DMS 273 (cell line): ENCODE measurements around the gene NBPF20.
A peak's percentile ranks its signal among the peaks of the same experiment; 100 is the strongest.
"Not testable (repeated sequence)": the region's sequence is repeated elsewhere in the genome, so short reads cannot be mapped to it uniquely, and the experiment has no call there.

Experiments used
- DNase-seq: peaks from one replicate; lab custom pipeline; 2025; ENCODE audit not compliant: unreplicated experiment; lab: John Stamatoyannopoulos, UW

The NBPF20 gene

GRCh38 chr1:145429329-145429728, 3.9 kb upstream of the NBPF20 start:
- not testable (repeated sequence) for DNase-seq

DNA sequence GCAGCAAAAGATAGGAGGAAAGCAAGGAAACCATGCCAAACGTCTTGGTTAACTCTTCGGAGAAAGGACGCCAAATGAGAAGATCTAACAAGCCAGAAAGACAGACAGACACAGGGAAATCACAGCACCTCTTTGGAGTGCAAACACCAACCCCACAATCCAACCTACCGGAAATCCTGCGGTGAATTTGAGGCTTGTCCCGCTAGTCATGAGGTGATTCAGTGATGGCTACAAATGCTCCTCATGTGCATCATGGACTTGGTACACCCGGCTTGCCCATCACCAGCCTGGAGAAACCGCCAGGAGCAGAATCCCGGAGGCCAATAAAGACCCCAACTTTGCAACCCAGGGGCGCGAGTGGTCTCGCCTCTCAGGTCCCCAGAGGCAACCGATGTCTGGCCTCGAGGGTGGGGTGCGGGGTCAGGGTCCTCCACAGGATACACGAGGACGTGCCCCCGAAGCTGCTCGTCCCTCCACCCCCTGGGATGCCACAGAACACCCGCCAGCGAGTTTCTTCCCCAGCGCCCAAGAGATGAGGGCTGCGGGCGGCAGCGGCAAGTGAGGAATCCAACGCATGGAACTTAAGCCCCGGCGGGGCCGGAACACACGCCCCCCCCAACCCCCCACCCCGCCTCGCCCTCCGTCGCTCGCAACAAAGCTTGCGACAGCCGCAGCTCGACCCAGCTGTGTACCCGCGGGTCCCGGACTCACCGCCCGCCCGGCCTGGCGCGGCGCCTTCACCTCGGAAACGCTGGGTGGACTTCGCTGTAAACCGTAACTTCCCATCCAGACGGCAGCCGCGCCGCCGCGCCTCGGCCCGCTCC, 579 bp downstream of the NBPF20 start:
- DNase-seq, result peak; percentile 39

DNA sequence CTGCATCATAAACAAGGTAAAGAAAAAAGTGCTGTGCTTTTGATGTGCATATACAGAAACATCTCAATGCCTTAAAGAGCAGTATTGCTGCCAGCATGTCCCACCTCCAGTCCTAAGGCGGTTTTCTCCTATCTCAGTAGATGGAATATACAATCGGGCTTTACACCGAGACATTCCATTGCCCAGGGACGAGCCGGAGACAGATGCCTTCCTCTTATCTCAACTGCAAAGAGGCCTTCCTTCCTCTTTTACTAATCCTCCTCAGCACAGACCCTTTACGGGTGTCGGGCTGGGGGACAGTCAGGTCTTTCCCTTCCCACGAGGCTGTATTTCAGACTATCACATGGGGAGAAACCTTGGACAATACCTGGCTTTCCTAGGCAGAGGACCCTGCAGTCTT, 10.3 kb downstream of the NBPF20 start:
- DNase-seq, result not testable (repeated sequence)

DNA sequence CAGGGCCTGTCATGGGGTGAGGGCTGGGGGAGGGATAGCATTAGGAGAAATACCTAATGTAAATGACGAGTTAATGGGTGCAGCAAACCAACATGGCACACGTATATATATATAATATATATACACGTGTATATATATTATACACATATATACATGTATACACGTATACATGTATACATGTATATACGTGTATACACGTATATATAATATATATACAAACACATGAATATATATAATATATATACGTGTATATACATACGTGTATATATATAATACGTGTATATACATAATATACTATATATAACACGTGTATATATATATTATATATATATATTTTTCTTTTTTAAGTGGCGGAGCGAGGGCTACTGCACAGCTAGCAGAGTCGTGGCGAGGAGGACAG, 18.1 kb downstream of the NBPF20 start:
- DNase-seq, result not testable (repeated sequence)

DNA sequence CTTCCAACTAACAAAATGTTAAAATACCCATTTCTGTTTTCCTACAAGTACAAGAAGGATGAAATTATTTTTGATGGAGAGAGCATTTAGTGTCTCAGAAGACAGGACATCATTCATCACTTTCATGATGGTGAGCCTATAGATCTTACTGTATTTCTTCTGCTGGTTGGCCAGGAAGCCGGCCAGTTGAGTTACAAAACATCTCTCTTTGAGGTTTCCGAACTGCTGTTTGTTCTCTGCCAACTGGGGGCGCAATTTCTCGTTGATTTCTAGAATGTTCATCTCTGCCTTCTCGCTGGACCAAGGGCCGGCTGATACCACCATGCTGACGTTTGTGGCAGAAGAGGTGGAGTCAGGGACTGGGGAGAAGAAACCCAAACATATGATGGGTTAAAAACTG, 20.5 kb downstream of the NBPF20 start:
- DNase-seq, result not testable (repeated sequence)

DNA sequence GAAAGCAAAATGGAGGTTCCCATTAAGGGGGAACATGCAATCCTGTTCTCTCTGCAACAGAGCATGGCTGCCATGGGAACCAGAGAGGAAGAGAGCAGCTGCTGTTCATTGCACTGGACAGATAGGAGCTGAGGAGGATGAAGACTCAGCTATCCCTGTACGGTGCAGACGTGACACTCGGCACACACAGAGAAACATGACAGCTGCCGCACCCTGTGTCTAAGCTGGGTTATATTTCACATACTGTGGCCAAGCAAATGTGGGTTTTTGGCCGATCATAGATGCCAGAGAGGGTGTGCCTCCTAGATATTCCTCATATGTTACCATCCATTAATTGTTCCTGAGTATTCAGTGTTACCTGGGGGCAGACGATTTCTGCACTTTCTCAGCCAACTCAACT, 24.7 kb downstream of the NBPF20 start:
- not testable (repeated sequence) for DNase-seq
